Heart left ventricle (tissue), 13 donors: Measurements from ENCODE around the gene NTRK3.

Experiments
- POLR2A ChIP-seq, 2 donors: fragments of 450-650 bp; IDR thresholded peaks; one replicate each; pipeline ENCODE4 v1.6.1; 2017; ENCODE audit warnings: antibody characterized with exemption in 2 of 2, mild to moderate bottlenecking in 2 of 2, moderate library complexity in 2 of 2
- TF ChIP-seq, protein P1 (sequence below), 12 donors: fragments of 200-600 bp; sonication (generic) in 4 of 12; IDR thresholded peaks; one replicate each; pipeline versions ENCODE4 v1.5.0 to v1.8.0; 2018 to 2022; ENCODE audit warnings: antibody characterized with exemption in 12 of 12, mild to moderate bottlenecking in 5 of 12
- donor health status: ischemic (EF 13 %, LVEDD 7.1; RV severe dilation, severe dysfunction).
- donor health status: DM: no; HTN: yes; CAD: no.
- donor health status: DM: no; HTN: no; CAD: no.
- donor health status: ischemic (EF 25% LVEDD 6.9; RV normal size, moderate dysfunction).
- donor health status: ischemic (EF 25% LVEDD 5.7; RV mildly dilated, moderate dysfunction).
- donor health status: ischemic (EF 35%, LVEDD 5.7; RV mildly dilated, moderate dysfunction).
- donor health status: nonischemic (EF 11% LVEDD 7.7; RV severe dilation, severe dysfunction).
- donor health status: DM: yes; HTN: yes; CAD: no.
- donor health status: PGD.
- donor health status: ischemic (EF 29% LVEDD 5.4; RV normal size, mild dysfunction).
- donor health status: nonischemic (EF 23%, LVEDD 6.1; RV moderate dilation, normal function).

GRCh38 chr15:88126695-88127431 is 129.7 kb downstream of the NTRK3 start:
- TF ChIP-seq, protein P1, sequence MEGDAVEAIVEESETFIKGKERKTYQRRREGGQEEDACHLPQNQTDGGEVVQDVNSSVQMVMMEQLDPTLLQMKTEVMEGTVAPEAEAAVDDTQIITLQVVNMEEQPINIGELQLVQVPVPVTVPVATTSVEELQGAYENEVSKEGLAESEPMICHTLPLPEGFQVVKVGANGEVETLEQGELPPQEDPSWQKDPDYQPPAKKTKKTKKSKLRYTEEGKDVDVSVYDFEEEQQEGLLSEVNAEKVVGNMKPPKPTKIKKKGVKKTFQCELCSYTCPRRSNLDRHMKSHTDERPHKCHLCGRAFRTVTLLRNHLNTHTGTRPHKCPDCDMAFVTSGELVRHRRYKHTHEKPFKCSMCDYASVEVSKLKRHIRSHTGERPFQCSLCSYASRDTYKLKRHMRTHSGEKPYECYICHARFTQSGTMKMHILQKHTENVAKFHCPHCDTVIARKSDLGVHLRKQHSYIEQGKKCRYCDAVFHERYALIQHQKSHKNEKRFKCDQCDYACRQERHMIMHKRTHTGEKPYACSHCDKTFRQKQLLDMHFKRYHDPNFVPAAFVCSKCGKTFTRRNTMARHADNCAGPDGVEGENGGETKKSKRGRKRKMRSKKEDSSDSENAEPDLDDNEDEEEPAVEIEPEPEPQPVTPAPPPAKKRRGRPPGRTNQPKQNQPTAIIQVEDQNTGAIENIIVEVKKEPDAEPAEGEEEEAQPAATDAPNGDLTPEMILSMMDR (IDR thresholded peaks at IDR 0.05), result no peak
- TF ChIP-seq POLR2A (IDR thresholded peaks at IDR 0.05), result no peak
